GM13976 (cell line): ENCODE data around the gene DST.

Experiments used
- DNase-seq: peaks from one replicate; pipeline ENCODE4 v3.0.0; 2012; ENCODE audit warnings: low spot score
- in situ Hi-C: fragments of 300-500 bp; cut with MboI; formaldehyde crosslinking; loops from one replicate; pipeline ENCODE4 v1.12.0; 2022; ENCODE audit warnings: low sequenced_read_pairs, mixed read lengths, inconsistent platforms; ENCODE audit not compliant: unreplicated experiment
- TF ChIP-seq, protein P1 (sequence below): IDR thresholded peaks from 2 replicates; pipeline ENCODE4 v1.5.1; 2012; ENCODE audit warnings: borderline replicate concordance, mild to moderate bottlenecking; ENCODE audit not compliant: insufficient read depth; ENCODE audit errors: extremely low read depth, missing control alignments, control extremely low read depth

The DST gene

DNA sequence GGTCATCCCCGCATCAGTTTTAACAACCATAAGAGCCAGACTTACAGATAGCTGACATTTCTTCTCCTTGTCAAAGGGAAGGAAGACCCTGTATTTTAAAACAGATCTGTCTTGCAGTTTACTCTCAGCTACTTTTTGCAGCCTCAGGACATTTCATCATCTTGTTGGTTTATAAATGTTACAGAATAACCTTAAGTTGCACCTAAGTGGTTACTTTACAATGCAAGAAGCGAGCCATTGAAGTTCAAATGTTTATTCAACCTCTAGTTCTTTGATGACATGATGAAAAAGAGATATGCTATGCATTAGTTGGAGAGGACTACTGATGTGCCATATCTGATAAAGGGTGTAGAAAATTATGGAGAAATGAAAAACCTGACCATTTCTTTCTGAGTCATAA lies 207.4 kb downstream of the DST start:
- TF ChIP-seq, protein P1, sequence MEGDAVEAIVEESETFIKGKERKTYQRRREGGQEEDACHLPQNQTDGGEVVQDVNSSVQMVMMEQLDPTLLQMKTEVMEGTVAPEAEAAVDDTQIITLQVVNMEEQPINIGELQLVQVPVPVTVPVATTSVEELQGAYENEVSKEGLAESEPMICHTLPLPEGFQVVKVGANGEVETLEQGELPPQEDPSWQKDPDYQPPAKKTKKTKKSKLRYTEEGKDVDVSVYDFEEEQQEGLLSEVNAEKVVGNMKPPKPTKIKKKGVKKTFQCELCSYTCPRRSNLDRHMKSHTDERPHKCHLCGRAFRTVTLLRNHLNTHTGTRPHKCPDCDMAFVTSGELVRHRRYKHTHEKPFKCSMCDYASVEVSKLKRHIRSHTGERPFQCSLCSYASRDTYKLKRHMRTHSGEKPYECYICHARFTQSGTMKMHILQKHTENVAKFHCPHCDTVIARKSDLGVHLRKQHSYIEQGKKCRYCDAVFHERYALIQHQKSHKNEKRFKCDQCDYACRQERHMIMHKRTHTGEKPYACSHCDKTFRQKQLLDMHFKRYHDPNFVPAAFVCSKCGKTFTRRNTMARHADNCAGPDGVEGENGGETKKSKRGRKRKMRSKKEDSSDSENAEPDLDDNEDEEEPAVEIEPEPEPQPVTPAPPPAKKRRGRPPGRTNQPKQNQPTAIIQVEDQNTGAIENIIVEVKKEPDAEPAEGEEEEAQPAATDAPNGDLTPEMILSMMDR = no peak
- DNase-seq = no peak
- in situ Hi-C loops = no loop called here

DNA sequence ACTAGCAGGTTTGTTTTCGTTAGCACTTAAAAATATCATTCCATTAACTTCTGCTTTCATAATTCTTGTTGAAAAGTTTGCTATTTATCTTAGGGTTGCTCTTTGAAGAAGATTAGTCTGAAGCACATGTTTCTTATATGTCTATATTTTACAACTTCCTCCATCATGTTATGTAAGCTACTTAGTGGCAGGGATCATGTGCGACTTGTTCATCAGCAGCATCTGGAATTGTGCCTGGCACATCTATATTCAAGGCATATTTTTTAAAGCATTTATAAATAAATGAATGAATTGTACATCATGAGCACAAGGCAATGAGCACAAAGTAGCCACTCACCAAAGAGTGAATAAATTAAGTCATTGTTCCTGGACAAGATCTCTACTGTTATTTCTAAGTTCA lies 208.1 kb downstream of the DST start:
- DNase-seq = no peak
- in situ Hi-C loops = no loop called here
- TF ChIP-seq, protein P1 = no peak

DNA sequence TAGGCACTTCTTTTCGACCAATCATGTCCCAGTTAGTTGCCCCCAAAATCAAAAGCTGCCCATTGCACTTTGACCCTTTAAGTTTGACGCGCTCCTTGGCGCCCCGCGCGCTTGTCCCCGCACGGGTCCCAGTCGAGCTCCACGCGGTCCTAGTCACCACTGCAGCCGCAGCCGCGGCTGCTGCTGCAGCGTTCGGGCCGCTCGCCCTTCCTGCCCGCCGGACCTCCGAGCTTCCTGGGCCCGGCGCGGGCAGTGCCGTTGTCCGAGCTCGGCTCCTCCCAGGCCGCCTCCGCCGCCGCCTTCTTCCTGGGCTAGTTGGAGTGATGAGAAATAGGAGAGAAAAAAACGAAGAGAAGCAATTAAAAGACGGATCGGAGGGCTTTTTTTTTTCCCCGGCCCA lies 209.6 kb downstream of the DST start:
- TF ChIP-seq, protein P1 = no peak
- in situ Hi-C loops = no loop called here
- no peak for DNase-seq

DNA sequence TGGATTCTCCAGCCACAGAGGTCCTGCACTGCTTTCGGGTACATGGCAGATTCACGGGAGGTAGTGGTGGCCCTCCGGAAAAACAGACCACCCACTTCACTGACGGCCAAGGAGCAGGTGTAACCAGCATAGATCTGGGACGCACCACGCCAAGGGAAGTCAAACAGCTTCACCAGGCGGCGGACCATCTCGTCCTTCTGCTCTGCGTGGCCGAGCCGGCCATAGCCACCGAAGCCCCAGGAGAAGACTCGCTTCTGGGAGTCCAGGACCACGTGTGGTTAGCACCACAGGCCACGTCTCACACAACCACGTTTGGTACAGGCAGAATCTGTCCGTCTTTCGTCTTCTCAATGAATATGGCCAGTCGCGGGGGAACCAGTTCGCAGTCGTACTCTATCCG lies 210.5 kb downstream of the DST start:
- in situ Hi-C loops = no loop called here
- DNase-seq = no peak
- TF ChIP-seq, protein P1 = no peak

DNA sequence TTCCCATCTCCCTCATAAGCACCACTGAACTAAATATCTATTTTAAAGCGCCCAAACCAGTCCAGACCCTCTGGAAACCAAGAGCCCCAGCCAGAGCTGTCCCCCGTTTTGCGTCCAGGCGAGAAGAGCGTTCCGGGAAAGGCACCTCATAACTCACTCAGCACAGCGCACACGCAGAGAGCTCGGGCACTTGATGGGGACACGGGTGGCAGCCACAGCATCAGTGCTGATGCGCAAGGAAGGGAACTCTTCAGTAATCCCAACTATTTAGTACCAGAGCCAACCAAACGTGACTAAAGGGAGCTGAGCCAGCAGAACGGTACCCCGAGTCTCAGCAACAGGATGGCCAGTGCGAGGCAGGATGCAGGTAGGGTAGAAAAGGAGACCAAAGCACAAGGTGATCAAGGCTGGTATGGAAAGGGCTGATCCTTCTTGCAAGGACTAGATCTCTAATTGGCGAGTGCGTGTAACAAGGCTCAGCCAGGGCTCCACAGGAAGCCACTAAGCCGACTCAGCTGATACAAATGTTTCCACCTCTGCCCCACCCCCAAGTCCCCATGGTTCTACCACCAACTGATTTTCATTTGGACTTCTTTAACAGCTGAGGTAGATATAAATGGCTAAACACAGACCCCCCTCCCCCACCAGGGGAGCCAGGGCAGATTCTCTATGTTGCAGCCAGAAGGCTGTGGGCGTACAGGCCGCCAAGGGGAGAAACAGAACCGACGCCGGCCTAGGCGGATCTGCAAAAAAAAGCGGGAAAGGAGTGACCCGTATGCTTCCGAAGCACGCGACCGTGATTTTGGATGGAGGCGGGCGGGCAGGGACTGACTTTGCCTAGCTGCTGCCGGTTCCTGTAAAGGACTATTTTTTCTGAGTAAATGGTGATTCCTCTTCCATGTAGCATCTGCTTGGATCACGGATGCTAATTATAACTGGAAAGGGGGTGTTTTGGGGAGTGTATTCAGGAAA lies 211.8 kb downstream of the DST start:
- no peak for DNase-seq
- in situ Hi-C loops = no loop called here
- TF ChIP-seq, protein P1 = no peak

DNA sequence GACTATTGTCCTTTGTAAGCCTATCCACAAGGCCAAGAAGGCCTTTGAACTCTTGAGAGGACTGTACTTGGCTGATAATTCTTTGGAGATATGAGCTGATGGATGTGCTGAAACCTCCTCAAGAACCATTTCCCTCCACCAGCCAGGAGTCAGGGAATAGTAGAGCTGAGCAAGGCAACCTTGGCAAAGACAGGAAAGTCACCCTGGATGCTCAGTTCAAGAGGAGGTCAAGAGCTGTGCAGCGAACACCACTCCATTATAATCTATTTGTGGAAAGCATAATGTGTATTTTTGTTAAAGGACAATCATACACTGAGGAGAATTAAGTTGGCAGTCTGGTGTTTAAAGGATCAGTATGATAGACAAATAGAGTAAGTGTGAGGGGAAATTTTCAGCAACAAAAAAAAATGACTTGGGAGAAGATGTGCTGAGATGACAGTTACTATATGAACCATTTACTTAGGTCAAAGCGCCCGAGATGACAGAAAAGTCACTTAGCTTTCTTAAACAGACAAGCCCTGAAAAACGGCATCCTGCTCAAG lies 218.1 kb downstream of the DST start:
- in situ Hi-C loops = no loop called here
- DNase-seq = no peak

More for the DNA sequence above, 218.1 kb downstream of the DST start:
- TF ChIP-seq, protein P1 = no peak
